Measurements from ENCODE around the gene HERC2. TPM values are rescaled to one million over a fixed set of nuclear protein-coding genes. Genes with fewer than 3 reads are reported as not detected.
"Not testable (repeated sequence)": the region's sequence is repeated elsewhere in the genome, so short reads cannot be mapped to it uniquely, and the experiment has no call there.

The HERC2 gene, protein sequence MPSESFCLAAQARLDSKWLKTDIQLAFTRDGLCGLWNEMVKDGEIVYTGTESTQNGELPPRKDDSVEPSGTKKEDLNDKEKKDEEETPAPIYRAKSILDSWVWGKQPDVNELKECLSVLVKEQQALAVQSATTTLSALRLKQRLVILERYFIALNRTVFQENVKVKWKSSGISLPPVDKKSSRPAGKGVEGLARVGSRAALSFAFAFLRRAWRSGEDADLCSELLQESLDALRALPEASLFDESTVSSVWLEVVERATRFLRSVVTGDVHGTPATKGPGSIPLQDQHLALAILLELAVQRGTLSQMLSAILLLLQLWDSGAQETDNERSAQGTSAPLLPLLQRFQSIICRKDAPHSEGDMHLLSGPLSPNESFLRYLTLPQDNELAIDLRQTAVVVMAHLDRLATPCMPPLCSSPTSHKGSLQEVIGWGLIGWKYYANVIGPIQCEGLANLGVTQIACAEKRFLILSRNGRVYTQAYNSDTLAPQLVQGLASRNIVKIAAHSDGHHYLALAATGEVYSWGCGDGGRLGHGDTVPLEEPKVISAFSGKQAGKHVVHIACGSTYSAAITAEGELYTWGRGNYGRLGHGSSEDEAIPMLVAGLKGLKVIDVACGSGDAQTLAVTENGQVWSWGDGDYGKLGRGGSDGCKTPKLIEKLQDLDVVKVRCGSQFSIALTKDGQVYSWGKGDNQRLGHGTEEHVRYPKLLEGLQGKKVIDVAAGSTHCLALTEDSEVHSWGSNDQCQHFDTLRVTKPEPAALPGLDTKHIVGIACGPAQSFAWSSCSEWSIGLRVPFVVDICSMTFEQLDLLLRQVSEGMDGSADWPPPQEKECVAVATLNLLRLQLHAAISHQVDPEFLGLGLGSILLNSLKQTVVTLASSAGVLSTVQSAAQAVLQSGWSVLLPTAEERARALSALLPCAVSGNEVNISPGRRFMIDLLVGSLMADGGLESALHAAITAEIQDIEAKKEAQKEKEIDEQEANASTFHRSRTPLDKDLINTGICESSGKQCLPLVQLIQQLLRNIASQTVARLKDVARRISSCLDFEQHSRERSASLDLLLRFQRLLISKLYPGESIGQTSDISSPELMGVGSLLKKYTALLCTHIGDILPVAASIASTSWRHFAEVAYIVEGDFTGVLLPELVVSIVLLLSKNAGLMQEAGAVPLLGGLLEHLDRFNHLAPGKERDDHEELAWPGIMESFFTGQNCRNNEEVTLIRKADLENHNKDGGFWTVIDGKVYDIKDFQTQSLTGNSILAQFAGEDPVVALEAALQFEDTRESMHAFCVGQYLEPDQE (N-terminal part only)
- 10 to 100 TPM; 32.9 to 39.1 TPM for total RNA-seq
- 91.1 to 118 reads per million in 2 donors for total RNA-seq

DNA sequence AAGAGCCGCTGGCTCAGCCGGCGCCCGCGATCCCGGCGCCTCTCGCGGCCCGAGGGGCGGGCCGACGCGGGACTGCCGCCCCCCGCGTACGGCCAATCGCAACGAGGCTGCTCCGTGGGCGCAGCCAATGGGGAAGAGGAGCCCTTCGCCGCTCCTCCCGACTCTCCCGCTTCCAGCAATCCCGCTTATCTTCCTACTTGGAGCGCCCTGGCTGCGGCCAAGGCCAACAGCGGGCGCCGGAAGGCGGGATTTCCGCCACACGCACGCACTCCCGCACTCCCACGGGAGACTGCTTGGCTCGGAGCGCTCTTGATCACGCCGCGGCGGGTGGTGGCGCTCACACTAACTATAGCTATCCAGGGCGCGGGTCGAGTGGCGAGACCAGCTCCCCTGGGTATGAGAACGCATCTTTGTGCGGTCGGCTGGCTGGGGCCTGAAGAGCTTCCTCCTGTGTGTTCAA lies at the start of gene HERC2:
TSS of gene HERC2 (minus strand) at position 51 of the 460 bp plus-strand sequence. CDS start 746 bp downstream, outside the sequence.
- Mint-ChIP-seq H3K4me3 (peak within 1 kb of the TSS; percentile 94), H3K27ac (peak within 1 kb of the TSS; percentile 74), H3K4me1 (peaks cover 11% of the 10 kb centered on the region)
- H3K27me3 Mint-ChIP-seq; ATAC-seq; H3K9me3 ChIP-seq (ENCODE audit: control insufficient read depth, low read length, poor library complexity, severe bottlenecking); DNase-seq; H3K36me3 Mint-ChIP-seq (ENCODE audit: low read depth): not testable (repeated sequence)

DNA sequence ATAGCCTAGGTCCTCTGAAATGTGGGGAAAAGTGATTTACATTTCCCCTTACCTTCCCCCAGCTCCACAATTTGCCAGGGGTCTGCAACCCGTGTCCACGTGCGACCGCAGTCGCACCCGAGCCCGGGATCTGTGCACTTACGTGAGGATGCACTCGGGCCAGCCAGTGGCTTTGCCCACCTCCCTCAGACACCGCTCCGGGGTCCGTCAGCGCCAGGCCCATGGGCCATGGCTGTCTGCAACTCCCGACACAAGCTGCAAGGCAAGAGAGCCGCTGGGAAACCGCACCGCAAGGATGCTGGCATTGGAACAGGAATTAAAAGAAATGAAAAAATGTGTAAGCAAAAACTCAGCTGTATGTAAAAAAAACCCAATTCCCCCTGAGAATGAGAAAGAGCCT lies 43.5 kb upstream of the HERC2 start:
- H3K4me3 Mint-ChIP-seq; H3K36me3 Mint-ChIP-seq (ENCODE audit: low read depth); H3K27me3 Mint-ChIP-seq; H3K27ac Mint-ChIP-seq; DNase-seq; H3K9me3 ChIP-seq (ENCODE audit: control insufficient read depth, low read length, poor library complexity, severe bottlenecking); ATAC-seq; H3K4me1 Mint-ChIP-seq: not testable (repeated sequence)

DNA sequence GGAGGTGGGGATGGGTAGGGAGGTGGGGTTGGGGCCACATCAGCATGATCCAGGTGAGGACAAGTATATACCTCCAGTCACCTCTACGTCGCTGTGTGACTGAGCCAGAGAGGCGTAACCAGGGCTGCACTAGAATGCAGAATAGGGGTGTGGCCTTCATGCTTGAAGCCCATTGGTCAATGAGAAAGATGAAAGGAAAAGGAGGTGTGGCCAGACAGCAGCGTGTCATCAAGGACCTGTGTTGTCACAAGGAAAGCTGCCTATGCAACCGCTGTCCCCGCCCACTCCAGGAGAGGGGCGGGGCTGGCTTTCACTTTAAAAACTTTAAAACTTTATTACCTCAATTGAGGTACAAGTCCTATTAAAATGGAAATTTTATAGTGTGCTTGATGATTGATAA lies 36.0 kb upstream of the HERC2 start, which contains the start of gene GOLGA6L24:
TSS of gene GOLGA6L24 (minus strand) at position 101 of the 400 bp plus-strand sequence. CDS start at position 40, 61 bp downstream.
- not testable (repeated sequence) for H3K27ac Mint-ChIP-seq

DNA sequence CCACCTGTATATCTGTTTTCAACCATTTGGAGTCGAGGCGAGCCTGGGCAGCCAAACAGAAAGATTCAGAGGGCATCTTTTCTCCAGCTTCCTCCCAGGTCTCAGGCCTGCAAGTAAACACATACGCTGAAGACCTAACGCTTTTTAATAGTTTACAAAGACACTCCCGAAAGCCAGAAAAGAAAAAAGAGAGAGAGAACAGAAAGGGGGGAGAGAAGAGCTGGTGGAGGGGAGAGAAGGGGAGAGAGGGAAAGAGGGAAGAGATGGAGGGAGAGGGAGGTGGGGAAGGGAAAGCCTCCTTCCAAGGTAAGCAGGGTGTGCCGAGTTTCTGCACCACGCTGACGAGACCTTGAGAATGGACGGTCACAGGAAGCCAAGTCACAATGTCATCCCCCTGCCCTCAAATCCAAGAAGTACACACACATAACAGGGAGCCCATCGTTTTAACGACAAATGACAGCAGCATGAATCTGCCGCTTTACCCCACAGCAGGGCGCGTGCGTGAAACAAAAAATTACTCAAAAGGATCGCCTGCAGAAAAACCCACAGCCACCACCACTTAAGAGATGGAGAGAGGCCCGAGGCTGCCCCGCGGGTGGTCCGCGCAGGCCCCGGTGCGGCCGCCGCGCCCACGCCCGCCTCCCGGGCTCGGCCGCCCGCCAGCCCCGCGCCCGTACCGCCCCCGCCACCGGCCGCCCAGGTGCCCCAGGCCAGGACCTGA lies 461 bp downstream of the HERC2 start:
- not testable (repeated sequence) for DNase-seq; ATAC-seq; H3K36me3 Mint-ChIP-seq (ENCODE audit: low read depth); H3K27me3 Mint-ChIP-seq; H3K9me3 ChIP-seq (ENCODE audit: control insufficient read depth, low read length, poor library complexity, severe bottlenecking)
- Mint-ChIP-seq H3K4me3 (peak overlapping the region; percentile 94), H3K27ac (peak overlapping the region; percentile 74), H3K4me1 (peaks cover 11% of the 10 kb centered on the region)

More for the DNA sequence above, 36.0 kb upstream of the HERC2 start, which contains the start of gene GOLGA6L24:
- not testable (repeated sequence) for H3K36me3 Mint-ChIP-seq (ENCODE audit: low read depth); H3K27me3 Mint-ChIP-seq; H3K4me1 Mint-ChIP-seq; H3K9me3 ChIP-seq (ENCODE audit: control insufficient read depth, low read length, poor library complexity, severe bottlenecking); ATAC-seq; H3K4me3 Mint-ChIP-seq; DNase-seq

DNA sequence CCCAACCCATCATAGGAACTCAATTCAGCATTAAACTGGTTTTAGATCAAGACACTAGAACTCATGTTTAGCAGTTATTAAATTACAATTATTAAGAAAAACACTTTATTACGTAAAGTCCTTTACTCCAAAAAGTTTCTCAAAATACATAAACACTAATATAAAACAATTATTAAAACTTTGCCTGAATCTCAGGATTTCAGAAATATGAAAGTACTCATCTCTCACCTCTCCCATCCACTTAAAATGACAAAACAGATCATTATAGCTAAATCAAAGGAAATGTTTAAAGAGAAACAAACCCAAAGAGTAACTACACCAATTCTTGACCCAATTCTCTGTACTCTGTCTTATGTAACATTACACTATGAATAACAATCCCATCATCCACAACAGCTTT lies 2.3 kb downstream of the HERC2 start:
- not testable (repeated sequence) for H3K9me3 ChIP-seq (ENCODE audit: control insufficient read depth, low read length, poor library complexity, severe bottlenecking); H3K27me3 Mint-ChIP-seq; H3K4me3 Mint-ChIP-seq; DNase-seq; H3K27ac Mint-ChIP-seq; H3K36me3 Mint-ChIP-seq (ENCODE audit: low read depth); ATAC-seq
- peaks cover 11% of the 10 kb centered on the region for H3K4me1 Mint-ChIP-seq

DNA sequence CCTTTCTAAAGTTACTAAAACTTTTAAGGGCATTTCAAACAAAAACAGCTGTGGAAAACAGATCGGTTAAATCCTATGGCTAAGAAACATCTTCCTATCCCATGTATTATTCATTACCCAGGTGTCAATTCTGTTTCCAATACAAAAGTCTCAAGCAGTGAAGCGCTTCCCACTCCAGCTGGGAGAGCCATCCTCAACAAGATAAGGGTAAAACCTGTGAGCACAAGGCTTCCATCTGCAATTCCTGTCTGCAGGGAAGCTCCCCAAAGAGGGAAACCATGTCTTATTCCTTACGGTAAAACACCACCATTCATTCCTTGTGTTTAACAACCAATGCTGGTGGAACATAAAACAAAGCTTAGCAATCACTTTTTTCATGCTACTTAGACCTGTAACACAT lies 3.2 kb downstream of the HERC2 start:
- not testable (repeated sequence) for H3K27me3 Mint-ChIP-seq; ATAC-seq; DNase-seq; H3K27ac Mint-ChIP-seq; H3K9me3 ChIP-seq (ENCODE audit: control insufficient read depth, low read length, poor library complexity, severe bottlenecking); H3K36me3 Mint-ChIP-seq (ENCODE audit: low read depth); H3K4me3 Mint-ChIP-seq
- H3K4me1 Mint-ChIP-seq, result peaks cover 11% of the 10 kb centered on the region

DNA sequence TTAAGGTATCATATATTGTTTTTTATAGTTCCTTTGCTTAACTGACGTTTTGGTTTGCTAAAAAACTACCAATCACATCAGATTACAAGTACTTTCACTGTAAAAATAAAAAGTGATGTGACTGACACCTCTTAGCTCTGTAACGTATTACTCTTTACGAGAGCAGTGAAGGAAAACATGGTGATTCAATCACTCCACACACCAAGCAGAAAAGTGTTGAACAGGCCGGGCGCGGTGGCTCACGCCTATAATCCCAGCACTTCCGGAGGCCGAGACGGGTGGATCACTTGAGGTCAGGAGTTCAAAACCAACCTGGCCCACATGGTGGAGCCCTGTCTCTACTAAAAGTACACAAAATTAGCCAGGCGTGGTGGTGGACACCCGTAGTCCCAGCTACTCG lies 3.9 kb downstream of the HERC2 start:
- H3K36me3 Mint-ChIP-seq (ENCODE audit: low read depth); H3K9me3 ChIP-seq (ENCODE audit: control insufficient read depth, low read length, poor library complexity, severe bottlenecking); ATAC-seq; H3K27me3 Mint-ChIP-seq; DNase-seq; H3K4me3 Mint-ChIP-seq; H3K27ac Mint-ChIP-seq: not testable (repeated sequence)
- peaks cover 11% of the 10 kb centered on the region for H3K4me1 Mint-ChIP-seq

DNA sequence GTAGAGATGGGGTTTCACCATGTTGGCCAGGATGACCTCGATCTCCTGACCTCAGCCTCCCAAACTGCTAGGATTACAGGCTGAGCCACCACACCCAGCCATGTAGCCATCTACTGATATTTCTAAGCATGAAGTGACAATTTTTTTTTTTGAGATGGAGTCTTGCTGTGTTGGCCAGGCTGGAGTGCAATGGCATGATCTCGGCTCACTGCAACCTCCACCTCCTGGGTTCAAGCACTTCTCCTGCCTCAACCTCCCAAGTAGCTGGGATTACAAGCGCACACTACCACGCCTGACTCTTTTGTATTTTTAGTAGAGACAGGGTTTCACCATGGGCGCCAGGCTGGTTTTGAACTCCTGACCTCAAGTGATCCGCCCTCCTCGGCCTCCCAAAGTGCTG lies 5.0 kb downstream of the HERC2 start:
- not testable (repeated sequence) for DNase-seq; H3K36me3 Mint-ChIP-seq (ENCODE audit: low read depth); H3K27ac Mint-ChIP-seq; H3K27me3 Mint-ChIP-seq; H3K4me3 Mint-ChIP-seq; ATAC-seq; H3K9me3 ChIP-seq (ENCODE audit: control insufficient read depth, low read length, poor library complexity, severe bottlenecking)
- peaks cover 11% of the 10 kb centered on the region for H3K4me1 Mint-ChIP-seq

DNA sequence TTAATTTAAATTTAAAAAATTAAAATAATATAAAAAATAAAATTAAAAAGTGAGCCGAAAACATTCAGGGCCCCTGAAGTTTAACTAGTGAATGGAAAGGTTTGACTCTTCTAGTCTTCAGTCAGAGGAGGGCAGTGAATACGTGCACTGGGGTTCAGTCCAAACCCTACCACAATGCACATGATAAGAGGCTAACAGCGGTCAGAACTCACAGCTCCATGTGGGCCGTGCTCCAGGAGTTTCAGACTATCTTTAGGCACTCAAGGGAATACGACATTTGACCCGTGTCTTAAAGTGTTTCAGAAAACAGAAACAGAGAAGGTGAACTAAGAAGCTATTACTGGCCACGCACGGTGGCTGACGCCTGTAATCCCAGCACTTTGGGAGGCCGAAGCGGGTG lies 11.5 kb downstream of the HERC2 start:
- H3K9me3 ChIP-seq (ENCODE audit: control insufficient read depth, low read length, poor library complexity, severe bottlenecking); H3K36me3 Mint-ChIP-seq (ENCODE audit: low read depth); ATAC-seq; H3K4me1 Mint-ChIP-seq; DNase-seq; H3K27ac Mint-ChIP-seq; H3K4me3 Mint-ChIP-seq; H3K27me3 Mint-ChIP-seq: not testable (repeated sequence)

DNA sequence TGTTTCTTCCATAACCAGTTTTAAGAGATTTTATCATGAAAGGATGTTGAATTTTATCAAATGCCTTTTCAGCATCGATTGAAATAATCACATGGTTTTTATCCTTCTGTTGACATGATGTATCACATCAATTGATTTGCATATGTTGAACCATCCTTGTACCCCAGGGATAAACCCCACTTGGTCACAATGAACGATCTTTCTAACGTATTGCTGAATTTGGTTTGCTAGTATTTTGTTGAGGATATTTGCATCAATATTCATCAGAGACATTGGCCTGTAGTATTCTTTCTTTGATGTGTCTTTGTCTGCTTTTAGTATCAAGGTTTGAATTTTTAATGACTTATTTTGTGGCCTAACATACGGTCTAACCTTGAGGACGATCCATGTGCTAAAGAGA lies 13.3 kb downstream of the HERC2 start:
- not testable (repeated sequence) for H3K27ac Mint-ChIP-seq; H3K4me1 Mint-ChIP-seq; H3K27me3 Mint-ChIP-seq; ATAC-seq; DNase-seq; H3K9me3 ChIP-seq (ENCODE audit: control insufficient read depth, low read length, poor library complexity, severe bottlenecking); H3K36me3 Mint-ChIP-seq (ENCODE audit: low read depth); H3K4me3 Mint-ChIP-seq

DNA sequence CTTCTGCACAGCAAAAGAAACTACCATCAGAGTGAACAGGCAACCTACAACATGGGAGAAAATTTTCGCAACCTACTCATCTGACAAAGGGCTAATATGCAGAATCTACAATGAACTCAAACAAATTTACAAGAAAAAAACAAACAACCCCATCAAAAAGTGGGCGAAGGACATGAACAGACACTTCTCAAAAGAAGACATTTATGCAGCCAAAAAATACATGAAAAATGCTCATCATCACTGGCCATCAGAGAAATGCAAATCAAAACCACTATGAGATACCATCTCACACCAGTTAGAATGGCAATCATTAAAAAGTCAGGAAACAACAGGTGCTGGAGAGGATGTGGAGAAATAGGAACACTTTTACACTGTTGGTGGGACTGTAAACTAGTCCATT lies 16.3 kb downstream of the HERC2 start:
- H3K27ac Mint-ChIP-seq; H3K4me3 Mint-ChIP-seq; DNase-seq; H3K4me1 Mint-ChIP-seq; H3K9me3 ChIP-seq (ENCODE audit: control insufficient read depth, low read length, poor library complexity, severe bottlenecking); H3K27me3 Mint-ChIP-seq; ATAC-seq; H3K36me3 Mint-ChIP-seq (ENCODE audit: low read depth): not testable (repeated sequence)

DNA sequence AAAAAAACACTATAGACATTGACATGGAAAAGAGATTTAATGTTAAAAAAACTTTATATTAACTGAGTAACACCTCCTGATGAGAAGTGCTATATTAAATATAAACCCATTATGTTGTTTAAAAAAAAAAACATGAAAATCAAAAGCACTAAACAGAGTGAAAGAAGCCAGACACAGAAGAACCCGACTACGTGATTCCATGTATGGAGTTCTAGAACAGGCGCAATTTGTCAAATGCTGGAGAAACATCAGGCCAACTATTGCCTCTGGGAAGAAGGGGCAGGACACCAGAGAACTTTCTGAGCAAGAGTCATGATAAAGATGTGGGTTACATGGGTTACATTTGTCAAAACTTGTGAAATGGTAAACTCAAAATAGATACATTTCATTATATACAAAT lies 24.5 kb downstream of the HERC2 start:
- not testable (repeated sequence) for ATAC-seq; H3K27ac Mint-ChIP-seq; H3K4me1 Mint-ChIP-seq; H3K27me3 Mint-ChIP-seq; H3K9me3 ChIP-seq (ENCODE audit: control insufficient read depth, low read length, poor library complexity, severe bottlenecking); DNase-seq; H3K36me3 Mint-ChIP-seq (ENCODE audit: low read depth); H3K4me3 Mint-ChIP-seq

All from T-helper 17 cell (primary cell).